Transverse colon (tissue), 3 donors: ENCODE data around the gene GNB1.

Experiments
- EP300 ChIP-seq: sonication (generic); formaldehyde crosslinking; IDR thresholded peaks from one replicate; pipeline ENCODE4 v1.6.1; 2017; ENCODE audit warnings: antibody characterized with exemption, low read depth
- POLR2A ChIP-seq: fragments of 450-650 bp; IDR thresholded peaks from one replicate; pipeline ENCODE4 v1.6.1; 2016; ENCODE audit warnings: antibody characterized with exemption, mild to moderate bottlenecking, moderate library complexity
- POLR2AphosphoS5 ChIP-seq, 3 donors: sonication (generic); formaldehyde crosslinking; IDR thresholded peaks; one replicate each; pipeline ENCODE4 v1.6.1; 2016; ENCODE audit warnings: antibody characterized with exemption in 3 of 3

- no peak for TF ChIP-seq POLR2AphosphoS5 (IDR thresholded peaks at IDR 0.05)
- no peak for TF ChIP-seq EP300
- no peak for TF ChIP-seq POLR2A
Measured at GRCh38 chr1:1764876-1765470, 125.9 kb downstream of the GNB1 start.
